NCI-H2081 treated with DMSO at 0.1 percent for 48 hours (cell line): ENCODE data around the gene IFITM5.
"Not testable (repeated sequence)": the region's sequence is repeated elsewhere in the genome, so short reads cannot be mapped to it uniquely, and the experiment has no call there.

ENCODE experiments used
- DNase-seq: peaks from one replicate; lab custom pipeline; 2025; lab: John Stamatoyannopoulos, UW

The IFITM5 gene

GRCh38 chr11:295351-296170 is 3.8 kb downstream of the IFITM5 start:
- no peak for DNase-seq

- no peak for DNase-seq
Observed at GRCh38 chr11:294780-295179, 4.5 kb downstream of the IFITM5 start.

DNA sequence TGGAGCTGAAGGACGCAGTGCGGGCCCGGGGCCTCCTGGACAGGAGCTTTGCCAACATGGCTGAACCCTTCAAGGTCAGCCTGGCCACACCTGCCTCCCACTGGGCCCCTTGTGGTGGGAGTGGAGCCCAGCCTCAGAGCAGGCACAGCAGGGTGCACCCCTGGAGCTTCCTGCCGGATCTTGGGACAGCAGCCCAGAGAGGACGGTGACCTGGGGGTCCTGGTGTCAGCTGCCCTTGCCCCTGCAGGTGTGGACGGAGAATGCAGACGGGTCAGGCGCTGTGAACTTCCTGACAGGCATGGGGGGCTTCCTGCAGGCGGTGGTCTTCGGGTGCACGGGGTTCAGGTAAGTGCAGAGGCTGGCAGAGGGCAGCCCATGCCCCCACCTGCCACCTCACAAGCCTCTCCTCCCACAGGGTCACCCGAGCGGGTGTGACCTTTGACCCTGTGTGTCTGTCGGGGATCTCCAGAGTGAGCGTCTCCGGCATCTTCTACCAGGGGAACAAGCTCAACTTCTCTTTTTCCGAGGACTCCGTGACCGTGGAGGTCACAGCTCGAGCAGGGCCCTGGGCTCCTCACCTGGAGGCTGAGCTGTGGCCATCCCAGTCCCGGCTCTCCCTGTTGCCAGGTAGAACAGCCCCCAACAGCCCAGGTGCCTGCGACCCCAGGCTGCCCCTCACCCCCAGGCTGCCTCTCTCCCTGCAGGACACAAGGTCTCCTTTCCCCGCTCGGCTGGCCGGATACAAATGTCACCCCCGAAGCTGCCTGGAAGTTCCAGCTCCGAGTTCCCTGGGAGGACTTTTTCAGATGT is 5.3 kb downstream of the IFITM5 start:
- DNase-seq = no peak

GRCh38 chr11:293271-293851 is 6.0 kb downstream of the IFITM5 start:
- no peak for DNase-seq

DNA sequence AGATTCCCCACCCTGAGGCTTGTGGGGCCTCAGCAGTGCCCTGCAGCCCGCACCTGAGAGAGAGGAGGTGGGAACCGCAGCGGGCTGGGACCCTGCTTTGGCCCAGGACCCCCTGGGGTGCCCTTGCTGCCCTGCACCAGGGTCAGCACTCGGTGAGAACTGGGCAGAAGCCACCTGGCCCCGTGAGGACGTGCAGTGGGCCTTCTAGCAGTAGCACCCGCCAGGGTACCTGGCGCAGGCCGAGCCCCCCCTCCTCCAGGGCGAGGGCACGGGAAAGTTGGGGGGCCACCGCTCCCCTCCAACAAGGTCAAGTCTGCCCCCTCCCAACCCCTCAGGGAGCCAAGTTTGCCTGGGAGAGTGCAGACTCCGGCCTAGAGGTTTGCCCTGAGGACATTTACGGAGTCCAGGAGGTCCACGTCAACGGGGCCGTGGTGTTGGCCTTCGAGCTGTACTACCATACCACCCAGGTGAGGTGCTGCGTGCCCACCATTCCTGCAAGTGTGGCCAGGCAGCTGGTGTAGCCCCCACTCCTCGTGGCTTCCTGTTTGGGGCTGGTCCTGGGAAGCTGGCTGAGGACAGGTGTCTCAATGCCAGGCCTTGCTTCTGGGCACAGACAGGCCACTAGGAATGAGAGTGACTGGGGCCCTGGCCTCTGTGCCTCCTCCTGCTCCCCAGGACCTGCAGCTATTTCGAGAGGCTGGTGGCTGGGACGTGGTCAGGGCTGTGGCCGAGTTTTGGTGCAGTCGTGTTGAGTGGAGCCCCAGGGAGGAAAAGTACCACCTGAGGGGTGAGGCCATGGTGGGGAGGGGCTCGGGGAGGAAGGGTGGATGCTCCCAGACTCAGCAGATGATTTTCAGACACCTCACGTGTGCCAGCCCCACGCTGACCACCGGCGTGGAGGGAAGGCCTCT is 6.9 kb downstream of the IFITM5 start:
- DNase-seq = no peak

DNA sequence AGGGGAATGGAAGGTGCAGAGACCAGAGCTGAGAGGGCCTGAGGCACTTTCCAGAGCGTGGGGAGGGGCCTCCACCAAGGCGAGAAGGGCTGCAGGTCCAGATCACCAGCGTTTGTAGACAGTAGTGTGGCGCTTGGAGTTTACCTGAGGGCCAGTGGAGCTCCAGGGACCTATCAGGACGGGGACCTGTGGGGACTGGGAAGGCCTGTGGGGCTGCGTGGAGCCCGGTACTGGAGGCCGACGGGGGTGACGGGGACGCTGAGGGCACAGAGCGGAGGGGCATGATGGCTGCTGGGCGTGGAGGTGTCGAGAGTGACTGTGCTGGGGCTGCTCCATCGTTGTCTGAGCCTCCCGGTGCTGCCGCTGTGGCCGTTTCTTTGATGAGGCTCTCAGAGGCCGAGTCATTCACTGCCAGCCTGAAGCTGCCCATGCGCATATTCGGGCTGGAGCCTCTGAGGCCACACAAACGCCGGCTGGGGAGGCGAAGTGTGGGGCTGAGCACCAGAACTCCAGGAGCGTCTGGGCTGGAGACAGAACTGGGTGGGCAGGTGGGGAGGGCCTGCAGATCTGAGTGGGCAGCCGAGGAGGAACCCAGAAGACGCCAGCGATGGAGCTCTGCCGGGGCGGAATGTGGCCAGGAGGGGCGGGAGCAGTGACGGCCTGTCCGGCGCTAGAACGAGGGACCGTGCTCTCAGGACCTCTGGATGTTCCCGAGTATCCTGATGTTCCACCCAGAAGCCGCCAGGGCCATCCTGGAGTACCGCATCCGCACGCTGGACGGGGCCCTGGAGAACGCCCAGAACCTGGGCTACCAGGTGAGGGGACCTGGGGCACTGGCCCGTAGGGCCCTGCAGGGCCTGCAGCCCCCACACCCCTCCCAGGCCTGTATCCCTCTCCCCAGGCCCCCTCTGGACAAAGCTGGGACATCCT is 7.8 kb downstream of the IFITM5 start:
- no peak for DNase-seq

- no peak for DNase-seq
Observed at GRCh38 chr11:290621-291231, 8.6 kb downstream of the IFITM5 start.

DNA sequence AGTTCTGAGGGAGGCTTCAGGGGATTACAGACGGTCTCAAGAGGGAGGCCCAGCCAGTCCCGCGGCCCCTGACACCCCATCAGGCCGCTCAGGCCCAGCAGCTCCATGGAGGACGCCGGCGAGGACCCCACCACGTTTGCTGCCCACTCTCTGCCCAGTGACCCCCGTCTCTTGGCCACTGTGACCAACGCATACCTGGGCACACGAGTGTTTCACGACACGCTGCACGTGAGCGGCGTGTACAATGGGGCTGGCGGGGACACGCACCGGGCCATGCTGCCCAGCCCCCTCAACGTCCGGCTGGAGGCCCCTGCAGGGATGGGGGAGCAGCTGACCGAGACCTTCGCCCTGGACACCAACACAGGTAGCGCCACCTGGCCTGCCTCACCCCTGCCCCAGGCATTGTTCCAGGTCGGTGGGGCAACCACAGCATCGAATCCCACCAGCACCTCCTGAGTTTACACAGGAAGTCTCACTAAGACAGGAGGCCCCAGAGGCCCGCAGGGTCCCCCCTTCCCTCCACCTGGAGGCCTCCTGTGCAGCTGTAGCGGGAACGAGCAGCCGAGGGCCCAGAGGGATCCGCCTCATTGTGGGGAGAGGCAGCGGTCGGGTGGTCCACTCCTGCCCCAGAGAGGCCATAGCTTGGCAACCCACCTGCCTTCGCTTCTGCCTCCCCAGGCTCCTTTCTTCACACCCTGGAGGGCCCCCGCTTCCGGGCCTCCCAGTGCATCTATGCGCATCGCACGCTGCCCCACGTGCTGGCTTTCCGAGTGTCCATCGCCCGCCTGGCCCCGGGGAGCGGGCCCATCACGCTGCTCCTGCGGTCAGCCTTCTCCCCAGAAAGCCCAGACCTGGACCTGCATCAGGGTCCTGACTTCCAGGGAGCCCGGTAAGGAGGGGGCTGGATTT is 9.4 kb downstream of the IFITM5 start:
- no peak for DNase-seq

GRCh38 chr11:289398-289711 is 10.0 kb downstream of the IFITM5 start:
- DNase-seq = no peak

DNA sequence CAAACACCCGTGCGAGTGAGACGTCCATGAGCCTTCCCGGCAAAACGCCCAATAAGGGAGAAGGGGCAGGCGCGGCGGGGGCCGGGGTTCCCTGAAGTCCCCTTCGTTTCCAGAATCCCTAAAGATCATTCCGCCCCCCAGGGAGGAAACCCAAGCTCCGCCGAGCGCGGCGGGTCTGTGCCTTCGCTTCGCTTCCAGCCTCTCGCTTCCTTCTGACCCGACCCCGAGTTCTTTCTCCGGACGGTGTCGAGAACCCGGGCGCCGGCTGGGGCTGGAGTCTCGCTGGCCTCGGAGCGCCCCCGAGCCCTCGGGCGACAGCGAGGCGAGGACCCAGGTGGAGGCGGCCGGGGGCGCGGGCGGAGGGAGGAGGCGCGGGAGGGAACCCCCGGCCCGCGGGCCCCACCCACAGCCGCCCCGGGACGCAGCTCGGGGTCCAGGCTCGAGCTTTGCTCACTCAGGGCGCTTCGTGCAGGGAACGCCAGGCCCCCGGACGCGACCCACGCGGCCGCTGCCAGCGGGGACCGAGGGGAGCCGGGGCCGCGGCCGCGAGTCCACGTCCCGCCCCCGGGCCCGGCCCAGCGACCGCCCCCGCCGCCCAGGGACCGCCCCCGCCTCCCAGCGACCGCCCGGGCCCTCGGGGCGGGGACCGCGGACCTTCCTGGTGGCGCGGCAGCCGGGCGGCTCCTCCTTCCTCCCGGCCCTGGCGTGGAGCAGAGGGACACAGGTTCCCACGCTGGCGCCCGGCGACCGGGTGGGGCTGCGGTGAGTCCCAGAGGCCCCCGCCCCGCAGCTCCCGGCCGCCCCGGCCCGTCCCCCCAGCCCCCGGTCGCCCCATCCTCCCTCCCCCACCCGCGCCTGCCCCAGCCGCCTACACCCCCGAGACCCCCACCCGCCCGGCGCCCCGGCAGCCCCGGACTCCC is 10.6 kb downstream of the IFITM5 start, which contains the start of gene PGGHG:
PGGHG (plus strand) TSS at position 649 of the 920 bp plus-strand sequence. CDS start 691 bp downstream, outside the sequence.
- no peak for DNase-seq

DNA sequence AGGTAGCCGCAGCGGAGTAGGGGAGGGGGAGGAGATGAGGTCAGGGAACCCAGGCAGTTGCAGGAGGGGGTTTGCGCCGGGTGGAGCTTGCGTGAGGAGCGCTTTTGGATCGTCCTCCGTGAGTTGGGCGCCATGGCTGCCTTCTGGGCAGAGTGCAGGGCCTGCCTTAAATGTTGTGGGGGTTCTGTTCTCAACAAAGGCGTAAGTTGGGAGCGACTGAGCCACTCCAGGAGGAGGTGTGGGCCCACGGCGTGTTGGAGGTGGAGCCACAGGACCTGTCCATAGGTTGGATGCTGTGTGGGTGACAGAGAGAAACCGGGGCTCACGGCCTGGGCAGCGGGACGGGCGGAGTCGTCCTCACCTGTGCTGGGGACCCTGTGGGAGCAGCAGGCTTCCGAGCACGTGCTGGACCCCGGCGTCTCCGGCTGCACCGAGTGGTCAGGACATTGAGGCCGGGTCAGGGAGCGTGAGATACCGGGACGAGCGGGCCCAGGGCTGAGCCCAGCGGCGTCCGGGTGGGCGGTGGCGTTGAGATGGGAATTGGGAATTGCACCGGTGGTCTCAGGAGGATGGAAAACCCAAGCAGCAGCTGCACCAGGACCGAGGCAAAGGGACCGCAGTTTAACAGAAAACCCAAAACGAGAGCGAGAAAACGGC is 11.4 kb downstream of the IFITM5 start:
- no peak for DNase-seq

DNA sequence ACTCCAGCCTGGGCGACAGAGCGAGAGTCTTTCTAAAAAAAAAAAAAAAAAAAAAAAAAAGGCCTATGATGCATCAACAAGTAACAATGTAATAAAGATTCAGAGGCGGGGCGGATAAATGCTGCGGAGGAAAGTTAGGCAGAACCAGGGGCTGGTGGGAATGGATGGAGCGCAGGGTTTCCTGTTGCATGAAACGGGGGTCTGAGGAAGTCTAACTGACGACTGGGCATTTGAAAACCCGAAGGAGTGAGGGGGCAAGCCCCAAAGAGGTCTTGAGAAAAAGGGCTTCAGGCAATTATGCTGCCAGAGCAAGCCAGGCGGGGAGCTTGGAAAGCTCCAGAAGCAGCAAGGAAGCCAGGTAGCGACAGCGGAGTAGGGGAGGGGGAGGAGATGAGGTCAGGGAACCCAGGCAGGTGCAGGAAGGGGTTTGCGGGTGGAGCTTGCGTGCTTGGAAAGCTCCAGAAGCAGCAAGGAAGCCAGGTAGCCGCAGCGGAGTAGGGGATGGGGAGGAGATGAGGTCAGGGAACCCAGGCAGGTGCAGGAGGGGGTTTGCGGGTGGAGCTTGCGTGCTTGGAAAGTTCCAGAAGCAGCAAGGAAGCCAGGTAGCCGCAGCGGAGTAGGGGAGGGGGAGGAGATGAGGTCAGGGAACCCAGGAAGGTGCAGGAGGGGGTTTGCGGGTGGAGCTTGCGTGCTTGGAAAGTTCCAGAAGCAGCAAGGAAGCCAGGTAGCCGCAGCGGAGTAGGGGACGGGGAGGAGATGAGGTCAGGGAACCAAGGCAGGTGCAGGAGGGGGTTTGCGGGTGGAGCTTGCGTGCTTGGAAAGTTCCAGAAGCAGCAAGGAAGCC is 12.1 kb downstream of the IFITM5 start:
- DNase-seq = not testable (repeated sequence)

DNA sequence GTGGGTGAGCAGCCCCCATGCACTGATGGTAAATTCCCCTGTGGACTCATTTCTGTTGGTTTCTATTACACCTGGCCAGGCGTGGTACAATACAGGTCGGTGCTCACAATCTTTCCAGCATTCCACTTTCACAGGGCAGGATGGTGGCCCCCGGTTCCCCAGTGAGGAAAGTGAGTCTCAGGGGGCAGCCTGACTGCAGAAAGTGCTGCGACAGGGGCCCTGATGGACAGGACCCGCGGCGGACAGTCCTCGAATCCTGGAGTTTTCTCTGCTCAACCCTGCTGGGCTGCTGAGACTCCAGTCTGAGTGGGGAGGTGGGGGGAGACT is 13.5 kb downstream of the IFITM5 start:
- DNase-seq = no peak

DNA sequence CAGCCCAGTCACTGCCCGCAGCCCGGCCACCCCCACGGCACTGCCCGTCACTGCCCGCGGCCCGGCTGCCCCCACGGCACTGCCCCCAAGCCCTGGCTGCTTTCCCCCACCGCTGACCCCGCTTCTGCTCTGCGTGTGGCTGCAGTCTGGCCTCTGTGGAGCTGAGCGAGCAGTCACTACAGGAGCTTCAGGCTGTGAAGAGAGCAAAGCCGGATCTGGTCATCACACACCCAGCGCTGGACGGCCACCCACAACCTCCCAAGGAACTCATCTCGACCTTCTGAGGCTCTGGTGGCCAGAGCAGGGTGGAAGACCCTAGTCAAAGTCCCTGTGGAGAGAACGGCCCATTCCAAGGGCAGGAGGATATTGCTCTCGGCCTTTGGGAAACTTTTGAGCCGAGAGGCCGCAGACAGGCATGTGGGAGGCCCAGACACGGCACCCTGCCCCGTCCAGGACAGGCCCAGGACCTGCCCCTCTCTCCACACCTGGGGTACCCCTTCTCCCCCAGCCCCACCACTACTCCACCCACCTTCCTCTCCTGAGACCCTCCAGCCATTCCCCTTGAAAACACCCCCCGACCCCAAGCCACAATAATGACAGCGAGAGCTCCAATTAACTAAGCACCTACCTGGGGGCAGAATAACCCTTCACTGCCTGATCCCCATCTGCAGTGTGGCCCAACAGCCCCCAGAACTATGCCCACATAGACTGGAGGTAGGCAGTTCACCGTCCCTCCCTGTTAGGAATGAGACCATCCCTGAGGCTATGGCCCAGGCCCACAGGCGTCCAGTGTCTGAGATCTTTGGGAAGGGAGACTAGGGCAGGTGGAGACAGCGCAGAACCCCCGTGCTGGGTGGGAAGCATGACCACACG is 14.1 kb downstream of the IFITM5 start:
- DNase-seq = no peak

GRCh38 chr11:284105-285020 is 15.0 kb downstream of the IFITM5 start:
- no peak for DNase-seq
